Suprapubic skin (tissue), 4 donors: ENCODE measurements around the gene FBXO8. TPM values are rescaled to one million over a fixed set of nuclear protein-coding genes. Genes with fewer than 3 reads are reported as not detected.
"Not testable (repeated sequence)": the region's sequence is repeated elsewhere in the genome, so short reads cannot be mapped to it uniquely, and the experiment has no call there.

Source experiments
- DNase-seq, 2 donors: peaks; one replicate each; pipeline ENCODE4 v3.0.0-alpha.2; 2019; ENCODE audit warnings: low spot score in 2 of 2
- H3K27ac ChIP-seq: fragments of 200-600 bp; sonication (generic); one replicate; pipeline ENCODE4 v1.5.1; 2019
- H3K27me3 ChIP-seq: fragments of 200-600 bp; sonication (generic); one replicate; pipeline ENCODE4 v1.5.1; 2019
- H3K36me3 ChIP-seq: fragments of 200-600 bp; sonication (generic); one replicate; pipeline ENCODE4 v1.5.1; 2019
- H3K4me1 ChIP-seq: fragments of 200-600 bp; sonication (generic); one replicate; pipeline ENCODE4 v1.5.1; 2019
- H3K4me3 ChIP-seq: fragments of 200-600 bp; sonication (generic); one replicate; pipeline ENCODE4 v1.5.1; 2019; ENCODE audit warnings: mild to moderate bottlenecking
- H3K9me3 ChIP-seq: fragments of 200-600 bp; sonication (generic); one replicate; pipeline ENCODE4 v1.5.1; 2019
- EP300 ChIP-seq: sonication (generic); formaldehyde crosslinking; IDR thresholded peaks from one replicate; pipeline ENCODE4 v1.6.1; 2017; ENCODE audit warnings: antibody characterized with exemption
- POLR2A ChIP-seq, 2 donors: fragments of 450-650 bp; IDR thresholded peaks; one replicate each; pipeline ENCODE4 v1.6.1; 2017; ENCODE audit warnings: antibody characterized with exemption in 2 of 2, mild to moderate bottlenecking in 2 of 2, moderate library complexity in 2 of 2
- POLR2AphosphoS5 ChIP-seq, 3 donors: sonication (generic); formaldehyde crosslinking; IDR thresholded peaks; one replicate each; pipeline ENCODE4 v1.6.1; 2017; ENCODE audit warnings: antibody characterized with exemption in 3 of 3
- WGBS: methylation state at CpG from one replicate; pipeline ENCODE4 v1.1.5; 2018; 5-methylcytosine and 5-hydroxymethylcytosine counted together
- total RNA-seq, 4 donors: library from RNA; depleted of rRNA; stranded (reverse); fragments of >200 nt; gene quantifications; one replicate each; pipeline ENCODE4 v1.1.0, GENCODE V29; 2016
- TF ChIP-seq, protein P1 (sequence below), 2 donors: fragments of 200-600 bp in 1 of 2; fragments of 450-650 bp in 1 of 2; sonication (generic) in 1 of 2; IDR thresholded peaks; one replicate each; pipeline ENCODE4 v1.5.1; 2016 to 2019; ENCODE audit warnings: antibody characterized with exemption in 2 of 2, mild to moderate bottlenecking in 1 of 2, moderate library complexity in 1 of 2

The FBXO8 gene
- total RNA-seq, 4 donors from 2014 or later: 28.6 to 40.8 (median 38.6) TPM

GRCh38 chr4:174273930-174274329, 9.5 kb downstream of the FBXO8 start:
- Histone ChIP-seq H3K4me1 (no peaks in the 10 kb centered on the region), H3K4me3 (no peak overlapping the region), H3K36me3 (no peaks in the 10 kb centered on the region), H3K27me3 (no peaks in the 10 kb centered on the region), H3K9me3 (no peaks in the 10 kb centered on the region), H3K27ac (no peak overlapping the region)
- no peak for DNase-seq
- TF ChIP-seq POLR2A (IDR thresholded peaks at IDR 0.05) (no peak), EP300 (no peak), POLR2AphosphoS5 (IDR thresholded peaks at IDR 0.05) (no peak)
- TF ChIP-seq, protein P1, sequence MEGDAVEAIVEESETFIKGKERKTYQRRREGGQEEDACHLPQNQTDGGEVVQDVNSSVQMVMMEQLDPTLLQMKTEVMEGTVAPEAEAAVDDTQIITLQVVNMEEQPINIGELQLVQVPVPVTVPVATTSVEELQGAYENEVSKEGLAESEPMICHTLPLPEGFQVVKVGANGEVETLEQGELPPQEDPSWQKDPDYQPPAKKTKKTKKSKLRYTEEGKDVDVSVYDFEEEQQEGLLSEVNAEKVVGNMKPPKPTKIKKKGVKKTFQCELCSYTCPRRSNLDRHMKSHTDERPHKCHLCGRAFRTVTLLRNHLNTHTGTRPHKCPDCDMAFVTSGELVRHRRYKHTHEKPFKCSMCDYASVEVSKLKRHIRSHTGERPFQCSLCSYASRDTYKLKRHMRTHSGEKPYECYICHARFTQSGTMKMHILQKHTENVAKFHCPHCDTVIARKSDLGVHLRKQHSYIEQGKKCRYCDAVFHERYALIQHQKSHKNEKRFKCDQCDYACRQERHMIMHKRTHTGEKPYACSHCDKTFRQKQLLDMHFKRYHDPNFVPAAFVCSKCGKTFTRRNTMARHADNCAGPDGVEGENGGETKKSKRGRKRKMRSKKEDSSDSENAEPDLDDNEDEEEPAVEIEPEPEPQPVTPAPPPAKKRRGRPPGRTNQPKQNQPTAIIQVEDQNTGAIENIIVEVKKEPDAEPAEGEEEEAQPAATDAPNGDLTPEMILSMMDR (IDR thresholded peaks at IDR 0.05): no peak
- WGBS: 82% methylated on average over 5 of the region's 5 CpGs

DNA sequence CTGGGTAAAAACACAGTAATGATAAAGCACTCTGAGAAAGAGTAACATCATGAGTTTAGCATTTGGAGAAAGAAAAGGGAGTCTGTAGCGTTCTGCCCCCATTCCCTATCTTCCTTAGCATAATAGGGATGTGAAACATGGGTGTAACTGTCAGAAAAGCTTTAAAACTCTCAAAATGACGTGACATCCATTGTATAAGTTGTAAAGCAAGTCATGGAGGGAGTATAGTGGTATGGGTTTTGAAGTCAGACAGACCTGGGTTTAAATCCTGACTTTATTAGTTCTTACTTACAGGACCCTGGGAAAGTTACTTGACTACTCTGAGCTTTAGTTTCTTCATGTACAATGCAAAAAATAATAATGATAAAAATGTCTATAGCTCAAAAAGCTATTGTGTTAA, 17.1 kb downstream of the FBXO8 start:
- Histone ChIP-seq H3K27me3 (no peaks in the 10 kb centered on the region), H3K4me3 (no peak overlapping the region), H3K9me3 (no peaks in the 10 kb centered on the region), H3K36me3 (peaks cover 8% of the 10 kb centered on the region), H3K27ac (no peak overlapping the region), H3K4me1 (peaks cover 5% of the 10 kb centered on the region)
- DNase-seq: no peak
- 48% methylated on average over 2 of the region's 2 CpGs for WGBS
- TF ChIP-seq POLR2AphosphoS5 (IDR thresholded peaks at IDR 0.05) (no peak), POLR2A (IDR thresholded peaks at IDR 0.05) (no peak), EP300 (no peak)
- TF ChIP-seq, protein P1 (IDR thresholded peaks at IDR 0.05): no peak

GRCh38 chr4:174265916-174266315, 17.6 kb downstream of the FBXO8 start:
- DNase-seq: no peak
- Histone ChIP-seq H3K4me1 (peaks cover 5% of the 10 kb centered on the region), H3K27ac (no peak overlapping the region), H3K4me3 (no peak overlapping the region), H3K36me3 (peaks cover 8% of the 10 kb centered on the region), H3K9me3 (no peaks in the 10 kb centered on the region), H3K27me3 (no peaks in the 10 kb centered on the region)
- TF ChIP-seq, protein P1 (IDR thresholded peaks at IDR 0.05): no peak
- no peak for TF ChIP-seq POLR2AphosphoS5 (IDR thresholded peaks at IDR 0.05)
- 62% methylated on average over 2 of the region's 2 CpGs for WGBS

- Histone ChIP-seq H3K4me3 (no peak overlapping the region), H3K4me1 (peaks cover 5% of the 10 kb centered on the region), H3K36me3 (peaks cover 12% of the 10 kb centered on the region), H3K27ac (no peak overlapping the region), H3K9me3 (no peaks in the 10 kb centered on the region), H3K27me3 (no peaks in the 10 kb centered on the region)
- TF ChIP-seq POLR2AphosphoS5 (IDR thresholded peaks at IDR 0.05) (no peak), EP300 (no peak), POLR2A (IDR thresholded peaks at IDR 0.05) (no peak)
- TF ChIP-seq, protein P1 (IDR thresholded peaks at IDR 0.05): no peak
- DNase-seq: no peak
- 80% methylated on average over 3 of the region's 3 CpGs for whole genome bisulfite sequencing
Observed at GRCh38 chr4:174263445-174263736, 20.1 kb downstream of the FBXO8 start.

DNA sequence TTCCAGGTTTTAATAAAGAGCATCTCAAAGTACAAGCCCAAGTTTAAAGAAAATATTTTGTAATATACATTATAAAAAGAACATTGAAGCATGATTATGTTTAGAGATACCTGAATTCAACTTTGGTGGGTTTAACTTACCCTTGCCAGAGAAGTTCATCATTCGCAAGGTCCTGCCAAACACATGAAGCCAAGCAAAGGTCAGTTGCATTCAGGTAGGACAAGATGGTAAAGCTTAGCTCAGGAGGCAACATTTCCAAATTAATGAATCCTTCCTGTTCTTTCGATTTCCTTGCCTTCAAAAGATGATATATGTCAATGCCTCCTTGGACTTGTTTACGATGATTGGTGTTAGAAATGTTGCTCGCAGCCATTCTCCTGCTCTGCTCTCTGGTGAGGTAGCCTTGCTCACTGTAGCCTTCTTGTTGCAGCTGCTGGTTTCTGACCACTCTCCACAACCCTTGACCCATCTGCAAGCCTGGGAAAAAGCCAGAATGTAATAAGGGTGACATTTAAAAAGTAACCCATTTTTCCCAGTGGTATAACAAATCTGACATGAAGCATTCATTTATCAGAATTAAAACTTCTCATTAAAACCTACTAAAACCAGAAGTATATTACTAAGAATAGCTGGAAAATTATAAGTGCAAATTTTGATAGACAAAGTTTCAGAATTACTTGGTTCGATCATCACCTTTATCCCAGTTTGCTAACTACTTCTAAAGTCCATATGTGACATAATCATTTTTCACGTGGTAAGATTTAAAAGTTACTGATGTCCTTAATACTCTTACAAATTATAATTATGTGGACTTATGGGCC, 20.6 kb downstream of the FBXO8 start:
- WGBS: 84% methylated on average over 6 of the region's 6 CpGs
- Histone ChIP-seq H3K36me3 (peaks cover 18% of the 10 kb centered on the region), H3K4me1 (peaks cover 5% of the 10 kb centered on the region), H3K4me3 (no peak overlapping the region), H3K27me3 (no peaks in the 10 kb centered on the region), H3K27ac (no peak overlapping the region), H3K9me3 (no peaks in the 10 kb centered on the region)
- TF ChIP-seq POLR2A (IDR thresholded peaks at IDR 0.05) (no peak), EP300 (no peak), POLR2AphosphoS5 (IDR thresholded peaks at IDR 0.05) (no peak)
- TF ChIP-seq, protein P1 (IDR thresholded peaks at IDR 0.05): no peak
- DNase-seq: no peak

DNA sequence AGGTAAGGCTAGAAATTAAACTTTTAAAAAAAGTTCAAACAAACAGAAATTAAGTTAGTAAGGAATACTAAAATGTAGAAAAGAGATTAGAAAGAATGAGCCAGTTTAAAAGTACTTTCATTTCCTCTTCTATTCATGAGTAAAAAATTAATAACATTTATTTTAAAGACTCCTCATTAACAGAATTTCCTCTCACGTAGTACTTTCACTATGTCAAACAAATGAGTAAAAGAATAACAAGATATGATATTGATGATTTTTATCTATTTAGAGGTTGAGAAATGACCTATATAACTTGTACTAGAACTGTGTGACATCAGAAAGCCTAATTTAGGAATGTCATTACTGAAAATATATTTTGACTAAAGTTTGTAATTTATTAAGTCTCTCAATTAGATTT, 22.0 kb downstream of the FBXO8 start:
- not testable (repeated sequence) for H3K4me3 ChIP-seq, H3K9me3 ChIP-seq, DNase-seq, H3K27me3 ChIP-seq, H3K4me1 ChIP-seq, H3K27ac ChIP-seq
- WGBS: 75% methylated on average over 1 of the region's 1 CpG
- H3K36me3 ChIP-seq: peaks cover 20% of the 10 kb centered on the region
